Fibroblast of lung (primary cell): Measurements from ENCODE around the gene CFAP73. TPM values are rescaled to one million over a fixed set of nuclear protein-coding genes. Genes with fewer than 3 reads are reported as not detected.

Experiments used
- DNase-seq, 2 donors: peaks; one replicate each; pipeline versions ENCODE4 v3.0.0 to v3.0.0-alpha.2; 2010; ENCODE audit warnings: low read depth in 2 of 2
- H2AFZ ChIP-seq: 2 replicates; pipeline ENCODE4 v1.5.1; 2012; ENCODE audit warnings: low read length, control low read depth, inconsistent platforms
- H3K27ac ChIP-seq: 2 replicates; pipeline ENCODE4 v1.5.1; 2011; ENCODE audit warnings: low read length, control low read depth; ENCODE audit not compliant: insufficient read depth
- H3K27me3 ChIP-seq: 2 replicates; pipeline ENCODE4 v1.5.1; 2011; ENCODE audit warnings: mild to moderate bottlenecking, low read length; ENCODE audit not compliant: control insufficient read depth, insufficient read depth
- H3K36me3 ChIP-seq: 2 replicates; pipeline ENCODE4 v1.5.1; 2011; ENCODE audit warnings: low read length; ENCODE audit not compliant: control insufficient read depth, insufficient read depth
- H3K4me1 ChIP-seq: 2 replicates; pipeline ENCODE4 v1.5.1; 2011; ENCODE audit warnings: low read length; ENCODE audit not compliant: control insufficient read depth, insufficient read depth; ENCODE audit errors: extremely low read depth
- H3K4me2 ChIP-seq: 2 replicates; pipeline ENCODE4 v1.5.1; 2011; ENCODE audit warnings: low read length, control low read depth; ENCODE audit not compliant: insufficient read depth; ENCODE audit errors: extremely low read depth
- H3K4me3 ChIP-seq, 4 experiments: fragments of 200-600 bp in 1 of 4; sonication (generic) in 1 of 4; replicated peaks in 1 of 4; 2 replicates each; pipeline ENCODE4 v1.5.1; 2011 to 2016; ENCODE audit warnings: low read length in 4 of 4, low read depth in 3 of 4, mild to moderate bottlenecking in 3 of 4, control low read depth in 2 of 4, inconsistent platforms in 1 of 4, mixed read lengths in 1 of 4; ENCODE audit not compliant: insufficient read depth in 1 of 4; ENCODE audit errors: control extremely low read depth in 1 of 4
- H3K79me2 ChIP-seq: 2 replicates; pipeline ENCODE4 v1.5.1; 2012; ENCODE audit warnings: mild to moderate bottlenecking, low read length, inconsistent platforms; ENCODE audit not compliant: control insufficient read depth, insufficient read depth
- H3K9ac ChIP-seq: 2 replicates; pipeline ENCODE4 v1.5.1; 2011; ENCODE audit warnings: mild to moderate bottlenecking, low read length, control low read depth; ENCODE audit not compliant: insufficient read depth
- H3K9me3 ChIP-seq: 2 replicates; pipeline ENCODE4 v1.5.1; 2012; ENCODE audit warnings: low read depth, low read length; ENCODE audit not compliant: control insufficient read depth, insufficient read depth
- H4K20me1 ChIP-seq: 2 replicates; pipeline ENCODE4 v1.5.1; 2011; ENCODE audit warnings: low read length; ENCODE audit not compliant: control insufficient read depth, insufficient read depth; ENCODE audit errors: extremely low read depth
- EZH2 ChIP-seq: IDR thresholded peaks from 2 replicates; pipeline ENCODE4 v1.5.1; 2012; ENCODE audit warnings: low read length, control low read depth, mild to moderate bottlenecking; ENCODE audit errors: missing control alignments
- polyA plus RNA-seq, 2 donors: library from polyadenylated mRNA; depleted of rRNA in 1 of 2; stranded (reverse) in 1 of 2; unstranded in 1 of 2; fragments of >200 nt; gene quantifications; 2 replicates each; pipeline ENCODE4 v1.2.1, GENCODE V29; 2011 to 2012; ENCODE audit warnings: missing spikeins in 1 of 2
- total RNA-seq: library from RNA; depleted of rRNA; stranded (reverse); fragments of >200 nt; gene quantifications from 2 replicates; pipeline ENCODE4 v1.2.1, GENCODE V29; 2014
- TF ChIP-seq, protein P1 (sequence below), 2 donors: IDR thresholded peaks in 1 of 2; conservative IDR thresholded peaks in 1 of 2; 1 replicate in 1 of 2; 2 replicates in 1 of 2; pipeline ENCODE4 v1.5.1; 2011 to 2012; ENCODE audit warnings: low read length in 2 of 2, control low read depth in 1 of 2, inconsistent platforms in 1 of 2, low read depth in 1 of 2, mild to moderate bottlenecking in 1 of 2

Gene CFAP73
- total and polyA plus RNA-seq, 2 donors (not counting 1 experiment from before 2014, with no cell fraction given), result not detected

GRCh38 chr12:113196582-113196981, 47.1 kb downstream of the CFAP73 start:
- Histone ChIP-seq H3K9ac (no peak overlapping the region), H2AFZ (no peak overlapping the region), H3K27ac (no peak overlapping the region), H3K27me3 (no peaks in the 10 kb centered on the region), H4K20me1 (no peaks in the 10 kb centered on the region), H3K36me3 (peaks cover 2% of the 10 kb centered on the region), H3K79me2 (no peaks in the 10 kb centered on the region), H3K4me1 (peaks cover 12% of the 10 kb centered on the region), H3K9me3 (no peaks in the 10 kb centered on the region), H3K4me2 (no peak overlapping the region), H3K4me3 (no peak overlapping the region)
- TF ChIP-seq, protein P1, sequence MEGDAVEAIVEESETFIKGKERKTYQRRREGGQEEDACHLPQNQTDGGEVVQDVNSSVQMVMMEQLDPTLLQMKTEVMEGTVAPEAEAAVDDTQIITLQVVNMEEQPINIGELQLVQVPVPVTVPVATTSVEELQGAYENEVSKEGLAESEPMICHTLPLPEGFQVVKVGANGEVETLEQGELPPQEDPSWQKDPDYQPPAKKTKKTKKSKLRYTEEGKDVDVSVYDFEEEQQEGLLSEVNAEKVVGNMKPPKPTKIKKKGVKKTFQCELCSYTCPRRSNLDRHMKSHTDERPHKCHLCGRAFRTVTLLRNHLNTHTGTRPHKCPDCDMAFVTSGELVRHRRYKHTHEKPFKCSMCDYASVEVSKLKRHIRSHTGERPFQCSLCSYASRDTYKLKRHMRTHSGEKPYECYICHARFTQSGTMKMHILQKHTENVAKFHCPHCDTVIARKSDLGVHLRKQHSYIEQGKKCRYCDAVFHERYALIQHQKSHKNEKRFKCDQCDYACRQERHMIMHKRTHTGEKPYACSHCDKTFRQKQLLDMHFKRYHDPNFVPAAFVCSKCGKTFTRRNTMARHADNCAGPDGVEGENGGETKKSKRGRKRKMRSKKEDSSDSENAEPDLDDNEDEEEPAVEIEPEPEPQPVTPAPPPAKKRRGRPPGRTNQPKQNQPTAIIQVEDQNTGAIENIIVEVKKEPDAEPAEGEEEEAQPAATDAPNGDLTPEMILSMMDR (conservative IDR thresholded peaks at IDR 0.05 in 1 of 2, IDR thresholded peaks at IDR 0.05 in 1 of 2; ENCODE audit: low read depth in 1 of 2, low read length in 2 of 2), result no peak
- no peak for TF ChIP-seq EZH2
- DNase-seq, result no peak

DNA sequence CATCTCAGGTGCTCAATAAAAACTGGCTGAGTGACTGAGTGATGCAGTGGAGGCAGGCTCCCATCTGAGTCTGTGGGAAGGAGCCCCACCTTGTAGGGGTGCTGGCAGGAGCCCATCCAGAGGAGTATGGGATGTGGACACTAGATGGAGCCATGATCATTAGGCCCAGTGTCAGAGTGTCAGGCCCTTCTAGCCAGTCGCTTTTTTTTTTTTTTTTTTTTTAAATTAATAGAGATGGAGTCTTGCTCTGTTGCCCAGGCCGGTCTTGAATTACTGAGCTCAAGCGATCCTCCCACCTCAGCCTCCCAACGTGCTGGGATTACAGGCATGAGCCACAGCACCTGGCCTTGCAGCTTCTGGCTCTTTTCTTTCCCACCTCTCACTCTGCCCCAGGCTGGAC, 47.5 kb downstream of the CFAP73 start:
- no peak for TF ChIP-seq EZH2
- TF ChIP-seq, protein P1 (conservative IDR thresholded peaks at IDR 0.05 in 1 of 2, IDR thresholded peaks at IDR 0.05 in 1 of 2; ENCODE audit: low read depth in 1 of 2, low read length in 2 of 2), result peak; percentile 62 to 77
- H3K4me2 ChIP-seq, result no peak overlapping the region
- H3K4me3 ChIP-seq, result no peak overlapping the region
- peaks cover 12% of the 10 kb centered on the region for H3K4me1 ChIP-seq
- H2AFZ ChIP-seq, result no peak overlapping the region
- H3K36me3 ChIP-seq, result peaks cover 2% of the 10 kb centered on the region
- no peaks in the 10 kb centered on the region for H3K27me3 ChIP-seq
- DNase-seq, result peak; percentile 70 to 85
- no peak overlapping the region for H3K9ac ChIP-seq
- no peak overlapping the region for H3K27ac ChIP-seq
- H3K9me3 ChIP-seq, result no peaks in the 10 kb centered on the region
- H3K79me2 ChIP-seq, result no peaks in the 10 kb centered on the region
- no peaks in the 10 kb centered on the region for H4K20me1 ChIP-seq

DNA sequence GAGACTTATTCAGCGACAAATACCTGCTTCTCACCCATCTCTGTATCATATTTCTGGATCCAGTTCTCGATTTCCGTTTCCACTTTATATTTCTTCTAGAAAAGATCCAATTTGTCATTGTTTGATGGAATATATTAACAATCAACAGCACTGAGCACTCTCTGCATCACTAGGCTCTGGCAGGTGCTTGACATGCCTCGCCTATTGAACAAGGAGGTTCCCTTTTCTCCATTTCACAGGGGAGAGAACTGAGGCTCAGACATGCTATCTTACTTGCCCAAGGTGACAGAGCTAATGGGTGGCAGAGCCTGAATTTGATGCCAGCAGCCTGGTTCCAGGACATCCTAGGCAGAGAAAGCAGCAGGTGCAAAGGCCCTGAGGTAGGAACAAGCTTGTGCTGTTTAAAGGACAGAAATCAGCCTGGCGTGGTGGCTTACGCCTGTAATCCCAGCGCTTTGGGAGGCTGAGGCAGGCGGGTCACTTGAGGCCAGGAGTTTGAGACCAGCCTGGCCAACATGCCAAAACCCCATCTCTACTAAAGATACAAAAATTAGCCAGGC, 48.1 kb downstream of the CFAP73 start:
- no peak overlapping the region for H3K4me3 ChIP-seq
- no peak overlapping the region for H3K27ac ChIP-seq
- no peak for DNase-seq
- peaks cover 2% of the 10 kb centered on the region for H3K36me3 ChIP-seq
- no peaks in the 10 kb centered on the region for H3K79me2 ChIP-seq
- H3K4me2 ChIP-seq, result no peak overlapping the region
- H4K20me1 ChIP-seq, result no peaks in the 10 kb centered on the region
- H3K9me3 ChIP-seq, result no peaks in the 10 kb centered on the region
- TF ChIP-seq, protein P1 (conservative IDR thresholded peaks at IDR 0.05 in 1 of 2, IDR thresholded peaks at IDR 0.05 in 1 of 2; ENCODE audit: low read depth in 1 of 2, low read length in 2 of 2), result no peak
- no peak for TF ChIP-seq EZH2
- no peak overlapping the region for H2AFZ ChIP-seq
- no peaks in the 10 kb centered on the region for H3K27me3 ChIP-seq
- H3K9ac ChIP-seq, result no peak overlapping the region
- peaks cover 11% of the 10 kb centered on the region for H3K4me1 ChIP-seq
